Measurements from ENCODE around the gene OPTC. TPM values are rescaled to one million over a fixed set of nuclear protein-coding genes. Genes with fewer than 3 reads are reported as not detected.
A peak's percentile ranks its signal among the peaks of the same experiment; 100 is the strongest.

The OPTC gene
- total and polyA plus RNA-seq, 7 donors = not detected

DNA sequence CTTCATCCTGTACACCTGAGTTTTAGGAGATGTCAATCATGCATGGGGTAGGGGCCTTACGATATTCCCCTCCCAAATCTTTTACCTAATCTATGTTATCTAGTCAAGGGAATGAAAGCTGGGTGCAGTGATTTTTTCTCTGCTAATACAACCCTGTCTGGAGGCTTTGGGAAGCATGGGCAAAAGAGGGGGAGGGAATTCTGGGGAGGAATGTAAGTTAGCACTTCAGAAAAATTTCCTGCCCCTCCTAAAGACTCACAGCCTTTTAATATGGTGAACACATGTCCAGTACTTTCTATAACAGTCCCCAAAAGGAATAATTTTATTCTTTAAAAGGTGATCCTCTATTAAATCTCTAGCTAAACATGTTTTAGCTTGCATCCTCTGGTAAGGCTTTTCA is 44.0 kb upstream of the OPTC start:
- no peaks in the 10 kb centered on the region for H3K36me3 ChIP-seq
- no peaks in the 10 kb centered on the region for H3K27me3 ChIP-seq
- peak overlapping the region in 1 of 4 donors; percentile 78 for H3K27ac ChIP-seq
- no peak for DNase-seq
- peaks cover 0 to 49% (median 42%) of the 10 kb centered on the region in 4 donors for H3K4me1 ChIP-seq
- TF ChIP-seq POLR2A (IDR thresholded peaks at IDR 0.05) = no peak
- TF ChIP-seq, protein P1, sequence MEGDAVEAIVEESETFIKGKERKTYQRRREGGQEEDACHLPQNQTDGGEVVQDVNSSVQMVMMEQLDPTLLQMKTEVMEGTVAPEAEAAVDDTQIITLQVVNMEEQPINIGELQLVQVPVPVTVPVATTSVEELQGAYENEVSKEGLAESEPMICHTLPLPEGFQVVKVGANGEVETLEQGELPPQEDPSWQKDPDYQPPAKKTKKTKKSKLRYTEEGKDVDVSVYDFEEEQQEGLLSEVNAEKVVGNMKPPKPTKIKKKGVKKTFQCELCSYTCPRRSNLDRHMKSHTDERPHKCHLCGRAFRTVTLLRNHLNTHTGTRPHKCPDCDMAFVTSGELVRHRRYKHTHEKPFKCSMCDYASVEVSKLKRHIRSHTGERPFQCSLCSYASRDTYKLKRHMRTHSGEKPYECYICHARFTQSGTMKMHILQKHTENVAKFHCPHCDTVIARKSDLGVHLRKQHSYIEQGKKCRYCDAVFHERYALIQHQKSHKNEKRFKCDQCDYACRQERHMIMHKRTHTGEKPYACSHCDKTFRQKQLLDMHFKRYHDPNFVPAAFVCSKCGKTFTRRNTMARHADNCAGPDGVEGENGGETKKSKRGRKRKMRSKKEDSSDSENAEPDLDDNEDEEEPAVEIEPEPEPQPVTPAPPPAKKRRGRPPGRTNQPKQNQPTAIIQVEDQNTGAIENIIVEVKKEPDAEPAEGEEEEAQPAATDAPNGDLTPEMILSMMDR (IDR thresholded peaks at IDR 0.05) = no peak
- no peak for TF ChIP-seq POLR2AphosphoS5 (IDR thresholded peaks at IDR 0.05)
- no peak for TF ChIP-seq EP300 (IDR thresholded peaks at IDR 0.05)
- H3K4me3 ChIP-seq = no peak overlapping the region
- 90 to 94% methylated on average over 1 of the region's 1 CpG for WGBS, 2 donors
- H3K9me3 ChIP-seq = peaks cover 0 to 4% (median 0%) of the 10 kb centered on the region in 4 donors
- intact Hi-C loops (cut with DNase I) = no loop called here

DNA sequence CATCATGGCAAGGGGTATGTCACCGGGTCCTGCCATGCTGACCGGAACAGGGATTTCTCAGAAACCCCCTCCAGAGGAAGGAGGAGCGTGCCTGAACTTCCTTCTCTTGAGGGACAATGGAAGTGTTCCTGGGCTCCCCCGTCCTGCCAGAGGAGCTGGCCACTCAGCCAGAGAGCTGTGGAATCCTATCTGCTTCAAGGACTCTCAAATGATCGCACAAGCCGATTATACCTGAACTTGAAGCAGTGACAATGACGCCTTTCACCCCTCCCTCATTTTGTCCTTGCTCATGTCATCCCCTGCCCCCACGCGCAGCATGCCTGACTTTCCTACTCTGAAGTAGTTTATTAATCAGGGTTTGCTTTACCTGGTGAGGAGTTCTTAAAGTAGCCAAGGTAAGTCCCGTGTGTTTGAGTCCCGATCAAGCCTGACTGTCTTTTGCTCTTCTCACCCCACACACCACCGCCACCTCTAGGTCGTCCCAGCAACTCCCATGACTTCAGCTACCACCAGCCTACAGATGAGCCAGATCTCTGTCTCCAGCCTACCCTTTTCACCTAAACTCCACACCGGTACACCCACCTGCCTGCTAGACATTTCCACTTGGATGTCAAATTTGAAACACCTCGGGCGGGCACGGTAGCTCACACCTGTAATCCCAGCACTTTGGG is 43.3 kb upstream of the OPTC start:
- H3K9me3 ChIP-seq = no peaks in the 10 kb centered on the region
- H3K4me1 ChIP-seq = peaks cover 0 to 49% (median 42%) of the 10 kb centered on the region in 4 donors
- no peaks in the 10 kb centered on the region for H3K36me3 ChIP-seq
- no peak for DNase-seq
- H3K27ac ChIP-seq = peak overlapping the region in 1 of 4 donors; percentile 78
- no peak overlapping the region for H3K4me3 ChIP-seq
- no peak for TF ChIP-seq EP300 (IDR thresholded peaks at IDR 0.05)
- TF ChIP-seq POLR2A (IDR thresholded peaks at IDR 0.05) = no peak
- TF ChIP-seq, protein P1 (IDR thresholded peaks at IDR 0.05) = no peak
- no peak for TF ChIP-seq POLR2AphosphoS5 (IDR thresholded peaks at IDR 0.05)
- no peaks in the 10 kb centered on the region for H3K27me3 ChIP-seq
- 83 to 87% methylated on average over 17 of the region's 17 CpGs for WGBS, 2 donors
- intact Hi-C loops (cut with DNase I) = no loop called here

DNA sequence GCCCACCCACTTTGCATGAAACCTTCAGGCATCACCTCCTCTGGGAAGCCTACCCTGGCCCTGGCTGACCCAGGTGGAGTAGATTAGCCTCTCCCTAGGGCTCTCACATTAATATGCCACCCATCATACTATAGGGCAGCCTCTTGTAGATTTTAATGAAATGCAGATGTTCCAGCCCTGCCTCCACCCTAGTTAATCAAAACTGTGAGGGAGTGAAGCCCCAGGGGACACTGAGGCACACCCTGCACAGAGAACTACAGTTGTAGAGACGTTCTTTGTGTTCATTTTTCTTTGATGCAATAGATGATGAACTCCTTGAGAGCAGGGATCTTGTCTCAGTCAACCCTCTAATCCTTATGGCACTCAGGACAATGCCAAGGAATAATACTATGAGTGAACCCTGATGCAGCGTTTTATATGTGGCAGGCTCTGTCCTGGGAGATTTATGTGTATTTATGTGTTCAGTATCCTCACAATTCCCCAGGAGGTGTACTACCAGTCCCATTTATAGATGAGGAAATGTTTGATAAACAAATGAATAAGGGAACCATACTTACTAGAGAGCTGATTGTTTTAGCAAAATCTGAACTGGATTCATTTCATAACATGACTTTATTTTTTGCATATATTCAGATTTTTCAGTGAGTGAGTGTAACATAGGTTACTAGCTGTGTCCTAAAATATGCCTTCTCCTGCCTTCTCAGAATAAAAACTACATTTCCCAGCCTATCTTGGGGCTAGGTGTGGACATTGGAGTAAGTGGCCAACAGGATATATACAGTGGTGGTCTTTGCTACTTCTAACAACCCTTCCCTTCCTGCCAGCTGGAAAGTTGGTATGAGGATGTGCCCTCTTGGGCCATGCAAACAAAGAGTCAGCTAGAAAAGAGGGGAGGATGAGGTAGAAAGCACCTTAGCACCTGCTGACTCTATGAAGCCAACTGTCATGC is 41.8 kb upstream of the OPTC start:
- Histone ChIP-seq H3K27me3 (no peaks in the 10 kb centered on the region), H3K9me3 (no peaks in the 10 kb centered on the region), H3K36me3 (no peaks in the 10 kb centered on the region), H3K4me1 (peaks cover 0 to 46% (median 39%) of the 10 kb centered on the region in 4 donors), H3K27ac (peak overlapping the region in 3 of 4 donors; percentile 25 to 67 (median 63)), H3K4me3 (no peak overlapping the region)
- TF ChIP-seq POLR2AphosphoS5 (IDR thresholded peaks at IDR 0.05) (peak; percentile 29 to 71 (median 64)), EP300 (IDR thresholded peaks at IDR 0.05) (peak; percentile 33 to 82 (median 64)), POLR2A (IDR thresholded peaks at IDR 0.05) (no peak)
- TF ChIP-seq, protein P1 (IDR thresholded peaks at IDR 0.05) = no peak
- 48 to 67% methylated on average over 2 of the region's 2 CpGs for WGBS, 2 donors
- intact Hi-C loops (cut with DNase I) = no loop called here
- no peak for DNase-seq

DNA sequence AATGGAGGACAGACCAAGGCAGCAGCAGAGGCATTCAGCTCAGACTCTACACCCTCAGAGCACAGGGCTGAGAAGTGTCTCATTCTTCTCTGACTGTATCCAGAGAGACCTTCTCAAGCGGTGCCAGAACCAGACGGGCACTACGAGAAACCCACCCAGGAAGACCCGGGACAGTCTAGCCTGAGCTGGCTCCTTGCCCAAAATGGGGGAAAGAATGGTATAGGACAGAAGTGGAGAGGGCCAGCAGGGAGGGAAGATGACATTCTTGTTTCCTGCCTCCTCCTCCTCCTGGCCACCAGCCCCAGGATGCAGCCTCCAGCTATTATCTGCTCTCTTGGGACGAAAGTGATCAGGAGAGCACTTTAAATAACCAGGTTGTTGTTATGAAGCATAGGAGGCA is 40.9 kb upstream of the OPTC start:
- WGBS, 2 donors = 81 to 89% methylated on average over 5 of the region's 5 CpGs
- no peak for DNase-seq

More for the DNA sequence above, 40.9 kb upstream of the OPTC start:
- Histone ChIP-seq H3K36me3 (no peaks in the 10 kb centered on the region), H3K27ac (peak overlapping the region in 2 of 4 donors; percentile 63 to 67), H3K27me3 (no peaks in the 10 kb centered on the region), H3K9me3 (no peaks in the 10 kb centered on the region), H3K4me1 (peaks cover 0 to 37% (median 32%) of the 10 kb centered on the region in 4 donors), H3K4me3 (no peak overlapping the region)
- intact Hi-C loops (cut with DNase I) = loop anchor here (1.0 kb wide), 1 partner anchor 8 kb away; no protein-coding TSS in a partner anchor
- TF ChIP-seq, protein P1 (IDR thresholded peaks at IDR 0.05) = no peak
- TF ChIP-seq EP300 (IDR thresholded peaks at IDR 0.05) (no peak), POLR2A (IDR thresholded peaks at IDR 0.05) (no peak), POLR2AphosphoS5 (IDR thresholded peaks at IDR 0.05) (no peak)

Measured in sigmoid colon (tissue), 7 donors.